GM18519 (cell line): ENCODE data around the gene PAK5.
"Not testable (repeated sequence)": the region's sequence is repeated elsewhere in the genome, so short reads cannot be mapped to it uniquely, and the experiment has no call there.

Experiments
- ATAC-seq: cut with Tn5 transposase; IDR thresholded peaks from one replicate; pipeline ENCODE4 v1.9.1; 2021; ENCODE audit warnings: mild to moderate bottlenecking, moderate library complexity; ENCODE audit not compliant: unreplicated experiment, low FRiP score

The PAK5 gene

GRCh38 chr20:9689041-9689440 is 149.8 kb downstream of the PAK5 start:
- ATAC-seq, result no peak

GRCh38 chr20:9686866-9687265 is 152.0 kb downstream of the PAK5 start:
- no peak for ATAC-seq

GRCh38 chr20:9686455-9686854 is 152.4 kb downstream of the PAK5 start:
- ATAC-seq, result no peak

- ATAC-seq, result no peak
These were observed 152.9 kb downstream of the PAK5 start for GRCh38 chr20:9686001-9686400.

GRCh38 chr20:9685011-9685410 is 153.9 kb downstream of the PAK5 start:
- no peak for ATAC-seq

- no peak for ATAC-seq
These were observed 161.7 kb downstream of the PAK5 start for GRCh38 chr20:9677100-9677623.

GRCh38 chr20:9672981-9673380 is 165.9 kb downstream of the PAK5 start:
- ATAC-seq, result no peak

- no peak for ATAC-seq
These were observed 166.8 kb downstream of the PAK5 start for GRCh38 chr20:9672027-9672426.

- no peak for ATAC-seq
These were observed 170.5 kb downstream of the PAK5 start for GRCh38 chr20:9668381-9668780.

GRCh38 chr20:9663423-9663822 is 175.5 kb downstream of the PAK5 start:
- no peak for ATAC-seq

- ATAC-seq, result no peak
These were observed 178.5 kb downstream of the PAK5 start for GRCh38 chr20:9660236-9660868.

- ATAC-seq, result no peak
These were observed 191.1 kb downstream of the PAK5 start for GRCh38 chr20:9647741-9648140.

- no peak for ATAC-seq
These were observed 192.5 kb downstream of the PAK5 start for GRCh38 chr20:9646375-9646774.

- no peak for ATAC-seq
These were observed 196.0 kb downstream of the PAK5 start for GRCh38 chr20:9642882-9643281.

- not testable (repeated sequence) for ATAC-seq
These were observed 197.3 kb downstream of the PAK5 start for GRCh38 chr20:9641499-9642000.

GRCh38 chr20:9637889-9638288 is 201.0 kb downstream of the PAK5 start:
- ATAC-seq, result no peak

- ATAC-seq, result no peak
These were observed 203.1 kb downstream of the PAK5 start for GRCh38 chr20:9635750-9636149.

GRCh38 chr20:9634327-9634726 is 204.5 kb downstream of the PAK5 start:
- ATAC-seq, result no peak

- ATAC-seq, result no peak
These were observed 205.9 kb downstream of the PAK5 start for GRCh38 chr20:9632991-9633390.

GRCh38 chr20:9632265-9632664 is 206.6 kb downstream of the PAK5 start:
- ATAC-seq, result no peak

- ATAC-seq, result no peak
These were observed 208.3 kb downstream of the PAK5 start for GRCh38 chr20:9630554-9630953.

- no peak for ATAC-seq
These were observed 209.0 kb downstream of the PAK5 start for GRCh38 chr20:9629831-9630230.
